Activated T-cell treated with anti-CD3 and anti-CD28 coated beads, Interleukin-2, amount 50 U/mL, for 4 hours (primary cell): Measurements from ENCODE around the gene UBE2E2. TPM values are rescaled to one million over a fixed set of nuclear protein-coding genes. Genes with fewer than 3 reads are reported as not detected.
A peak's percentile ranks its signal among the peaks of the same experiment; 100 is the strongest.
"Not testable (repeated sequence)": the region's sequence is repeated elsewhere in the genome, so short reads cannot be mapped to it uniquely, and the experiment has no call there.

Experiments
- ATAC-seq, 2 donors: fragments of 200-7000 bp; cut with Tn5 transposase; one replicate each; pipeline ENCODE4 v1.10.0; 2021
- DNase-seq: peaks from one replicate; pipeline ENCODE4 v3.0.0-alpha.2; 2020
- H3K27me3 Mint-ChIP-seq: one replicate; pipeline ENCODE4 v1.8.0; 2021; ENCODE audit warnings: low read depth, mixed read lengths
- H3K36me3 Mint-ChIP-seq: one replicate; pipeline ENCODE4 v1.8.0; 2022; ENCODE audit warnings: mixed read lengths; ENCODE audit not compliant: insufficient read depth
- H3K4me1 Mint-ChIP-seq: one replicate; pipeline ENCODE4 v1.8.0; 2021; ENCODE audit warnings: low read depth, mixed read lengths
- H3K4me3 Mint-ChIP-seq: one replicate; pipeline ENCODE4 v1.8.0; 2021; ENCODE audit warnings: mild to moderate bottlenecking, moderate library complexity, mixed read lengths
- H3K9me3 Mint-ChIP-seq: one replicate; pipeline ENCODE4 v1.8.0; 2021; ENCODE audit warnings: mixed read lengths
- total RNA-seq, 3 donors: library from RNA; stranded (reverse); gene quantifications; one replicate each; pipeline ENCODE4 v1.2.1, GENCODE V29; 2021

The UBE2E2 gene
- total RNA-seq, 3 donors from 2014 or later = 8.7 to 11.5 (median 10.4) TPM

- Mint-ChIP-seq H3K9me3 (peaks cover 4% of the 10 kb centered on the region), H3K36me3 (no peaks in the 10 kb centered on the region), H3K4me1 (no peaks in the 10 kb centered on the region), H3K27me3 (no peaks in the 10 kb centered on the region), H3K4me3 (no peak overlapping the region)
- DNase-seq (no peak), ATAC-seq (no peak)
Measured at GRCh38 chr3:23175341-23176083, 27.6 kb upstream of the UBE2E2 start.

- not testable (repeated sequence) for H3K4me3 Mint-ChIP-seq, H3K36me3 Mint-ChIP-seq, DNase-seq, ATAC-seq, H3K9me3 Mint-ChIP-seq, H3K4me1 Mint-ChIP-seq, H3K27me3 Mint-ChIP-seq
Measured at GRCh38 chr3:23176839-23177238, 26.3 kb upstream of the UBE2E2 start.

GRCh38 chr3:23182996-23183513 is 20.1 kb upstream of the UBE2E2 start:
- Mint-ChIP-seq H3K27me3 (peaks cover 2% of the 10 kb centered on the region), H3K9me3 (no peaks in the 10 kb centered on the region), H3K4me3 (no peak overlapping the region), H3K36me3 (no peaks in the 10 kb centered on the region), H3K4me1 (no peaks in the 10 kb centered on the region)
- DNase-seq = no peak
- no peak for ATAC-seq

- DNase-seq (no peak), ATAC-seq (no peak)
- no peaks in the 10 kb centered on the region for H3K36me3 Mint-ChIP-seq
- no peaks in the 10 kb centered on the region for H3K9me3 Mint-ChIP-seq
- H3K4me1 Mint-ChIP-seq = no peaks in the 10 kb centered on the region
- H3K4me3 Mint-ChIP-seq = no peak overlapping the region
- peaks cover 2% of the 10 kb centered on the region for H3K27me3 Mint-ChIP-seq
Measured at GRCh38 chr3:23183731-23184130, 19.4 kb upstream of the UBE2E2 start.

GRCh38 chr3:23185861-23186260 is 17.3 kb upstream of the UBE2E2 start:
- no peaks in the 10 kb centered on the region for H3K36me3 Mint-ChIP-seq

GRCh38 chr3:23189187-23189586 is 13.9 kb upstream of the UBE2E2 start:
- H3K4me3 Mint-ChIP-seq = no peak overlapping the region
- H3K36me3 Mint-ChIP-seq = no peaks in the 10 kb centered on the region

More at GRCh38 chr3:23185861-23186260, 17.3 kb upstream of the UBE2E2 start:
- no peak for DNase-seq
- Mint-ChIP-seq H3K27me3 (peaks cover 2% of the 10 kb centered on the region), H3K4me3 (no peak overlapping the region), H3K9me3 (no peaks in the 10 kb centered on the region), H3K4me1 (no peaks in the 10 kb centered on the region)
- no peak for ATAC-seq

GRCh38 chr3:23192816-23193215 is 10.3 kb upstream of the UBE2E2 start:
- Mint-ChIP-seq H3K4me3 (no peak overlapping the region), H3K27me3 (no peaks in the 10 kb centered on the region), H3K36me3 (no peaks in the 10 kb centered on the region), H3K4me1 (no peaks in the 10 kb centered on the region), H3K9me3 (no peaks in the 10 kb centered on the region)
- no peak for DNase-seq
- ATAC-seq = no peak

More at GRCh38 chr3:23189187-23189586, 13.9 kb upstream of the UBE2E2 start:
- Mint-ChIP-seq H3K27me3 (peaks cover 2% of the 10 kb centered on the region), H3K4me1 (no peaks in the 10 kb centered on the region), H3K9me3 (no peaks in the 10 kb centered on the region)
- ATAC-seq (no peak), DNase-seq (no peak)

GRCh38 chr3:23193831-23194230 is 9.3 kb upstream of the UBE2E2 start:
- Mint-ChIP-seq H3K4me1 (no peaks in the 10 kb centered on the region), H3K36me3 (no peaks in the 10 kb centered on the region), H3K4me3 (no peak overlapping the region), H3K27me3 (no peaks in the 10 kb centered on the region), H3K9me3 (no peaks in the 10 kb centered on the region)
- DNase-seq (no peak), ATAC-seq (no peak)

GRCh38 chr3:23198801-23199200 is 4.3 kb upstream of the UBE2E2 start:
- Mint-ChIP-seq H3K4me3 (no peak overlapping the region), H3K27me3 (peaks cover 12% of the 10 kb centered on the region), H3K9me3 (no peaks in the 10 kb centered on the region), H3K36me3 (peaks cover 1% of the 10 kb centered on the region), H3K4me1 (peaks cover 12% of the 10 kb centered on the region)
- ATAC-seq (no peak), DNase-seq (no peak)

GRCh38 chr3:23199649-23200048 is 3.5 kb upstream of the UBE2E2 start:
- no peak for DNase-seq
- Mint-ChIP-seq H3K4me1 (peaks cover 19% of the 10 kb centered on the region), H3K36me3 (peaks cover 1% of the 10 kb centered on the region), H3K9me3 (no peaks in the 10 kb centered on the region), H3K27me3 (peaks cover 18% of the 10 kb centered on the region), H3K4me3 (no peak overlapping the region)
- ATAC-seq = no peak

GRCh38 chr3:23201154-23201838 is 1.8 kb upstream of the UBE2E2 start:
- Mint-ChIP-seq H3K27me3 (peaks cover 23% of the 10 kb centered on the region), H3K36me3 (peaks cover 1% of the 10 kb centered on the region), H3K9me3 (no peaks in the 10 kb centered on the region), H3K4me3 (peak overlapping the region; percentile 79), H3K4me1 (peaks cover 22% of the 10 kb centered on the region)
- DNase-seq (no peak), ATAC-seq (no peak)

GRCh38 chr3:23202203-23202920 is 765 bp upstream of the UBE2E2 start:
- no peak for DNase-seq
- Mint-ChIP-seq H3K4me1 (peaks cover 24% of the 10 kb centered on the region), H3K4me3 (peak overlapping the region; percentile 79), H3K27me3 (peaks cover 23% of the 10 kb centered on the region), H3K9me3 (no peaks in the 10 kb centered on the region), H3K36me3 (peaks cover 1% of the 10 kb centered on the region)
- ATAC-seq = peak; percentile 32 to 46

- peak overlapping the region; percentile 89 for H3K4me3 Mint-ChIP-seq
- H3K36me3 Mint-ChIP-seq = peaks cover 1% of the 10 kb centered on the region
- H3K9me3 Mint-ChIP-seq = no peaks in the 10 kb centered on the region
- ATAC-seq (peak in 1 of 2 donors; percentile 8), DNase-seq (no peak)
- H3K4me1 Mint-ChIP-seq = peaks cover 24% of the 10 kb centered on the region
- H3K27me3 Mint-ChIP-seq = peaks cover 23% of the 10 kb centered on the region
Measured at GRCh38 chr3:23203708-23204330, 692 bp downstream of the UBE2E2 start.

- no peak for ATAC-seq
- no peak overlapping the region for H3K4me3 Mint-ChIP-seq
Measured at GRCh38 chr3:23206366-23206765, 3.2 kb downstream of the UBE2E2 start.

More at GRCh38 chr3:23206366-23206765, 3.2 kb downstream of the UBE2E2 start:
- H3K36me3 Mint-ChIP-seq = peaks cover 1% of the 10 kb centered on the region
- H3K4me1 Mint-ChIP-seq = peaks cover 32% of the 10 kb centered on the region
- H3K27me3 Mint-ChIP-seq = peaks cover 19% of the 10 kb centered on the region
- no peak for DNase-seq
- no peaks in the 10 kb centered on the region for H3K9me3 Mint-ChIP-seq
